ENCODE measurements around the gene ZNF385D. TPM values are rescaled to one million over a fixed set of nuclear protein-coding genes. Genes with fewer than 3 reads are reported as not detected.
A peak's percentile ranks its signal among the peaks of the same experiment; 100 is the strongest.

Gene ZNF385D
- polyA plus RNA-seq, 4 donors, result under 0.01 to 0.87 (median 0.58) TPM; not detected in 1

DNA sequence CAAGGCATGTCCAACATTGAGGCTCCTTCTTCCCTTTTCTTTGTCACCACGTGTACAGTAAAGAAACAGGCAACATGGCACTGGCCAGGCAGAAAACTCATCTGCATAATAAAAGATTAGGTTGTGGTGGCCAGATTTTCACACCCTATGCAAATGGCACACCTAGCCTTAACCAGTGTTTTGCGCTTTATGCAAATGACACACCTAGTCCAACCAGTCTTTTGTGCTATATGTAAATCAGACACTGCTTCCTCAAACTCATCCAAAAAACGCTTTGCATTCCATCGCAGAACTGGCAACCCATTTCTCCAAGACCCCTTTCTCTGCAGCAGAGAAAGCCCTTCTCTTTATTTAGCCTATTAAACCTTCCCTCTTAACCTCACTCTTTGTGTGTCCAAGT, 109.1 kb downstream of the ZNF385D start:
- H3K4me1 ChIP-seq (ENCODE audit: control insufficient read depth in 3 of 3, insufficient read depth in 2 of 3, low read depth in 1 of 3, low read length in 2 of 3), result no peaks in the 10 kb centered on the region
- DNase-seq, result no peak
- no peak overlapping the region for H3K4me3 ChIP-seq (ENCODE audit: low read depth in 1 of 3, low read length in 3 of 3)
- WGBS, 3 donors, result 68 to 78% (median 76%) methylated on average over 4 of the region's 4 CpGs
- H3K27ac ChIP-seq (ENCODE audit: low read depth in 1 of 3, low read length in 2 of 3), result no peak overlapping the region
- no peaks in the 10 kb centered on the region for H3K36me3 ChIP-seq (ENCODE audit: control insufficient read depth in 3 of 3, insufficient read depth in 2 of 3, low read depth in 1 of 3, low read length in 3 of 3)
- H3K9me3 ChIP-seq (ENCODE audit: control insufficient read depth in 2 of 2, insufficient read depth in 1 of 2, low read depth in 1 of 2, low read length in 1 of 2), result no peaks in the 10 kb centered on the region
- no peak for FAIRE-seq
- no peaks in the 10 kb centered on the region for H3K27me3 ChIP-seq (ENCODE audit: control insufficient read depth in 3 of 3, insufficient read depth in 3 of 3, low read length in 3 of 3)

GRCh38 chr3:21638488-21638887, 112.5 kb downstream of the ZNF385D start:
- Histone ChIP-seq H3K4me1 (ENCODE audit: control insufficient read depth in 3 of 3, insufficient read depth in 2 of 3, low read depth in 1 of 3, low read length in 2 of 3) (no peaks in the 10 kb centered on the region), H3K4me3 (ENCODE audit: low read depth in 1 of 3, low read length in 3 of 3) (no peak overlapping the region), H3K27me3 (ENCODE audit: control insufficient read depth in 3 of 3, insufficient read depth in 3 of 3, low read length in 3 of 3) (no peaks in the 10 kb centered on the region), H3K9me3 (ENCODE audit: control insufficient read depth in 2 of 2, insufficient read depth in 1 of 2, low read depth in 1 of 2, low read length in 1 of 2) (no peaks in the 10 kb centered on the region), H3K36me3 (ENCODE audit: control insufficient read depth in 3 of 3, insufficient read depth in 2 of 3, low read depth in 1 of 3, low read length in 3 of 3) (no peaks in the 10 kb centered on the region), H3K27ac (ENCODE audit: low read depth in 1 of 3, low read length in 2 of 3) (no peak overlapping the region)
- DNase-seq (no peak), FAIRE-seq (no peak)
- 47 to 80% (median 70%) methylated on average over 2 of the region's 2 CpGs for whole genome bisulfite sequencing, 3 donors

DNA sequence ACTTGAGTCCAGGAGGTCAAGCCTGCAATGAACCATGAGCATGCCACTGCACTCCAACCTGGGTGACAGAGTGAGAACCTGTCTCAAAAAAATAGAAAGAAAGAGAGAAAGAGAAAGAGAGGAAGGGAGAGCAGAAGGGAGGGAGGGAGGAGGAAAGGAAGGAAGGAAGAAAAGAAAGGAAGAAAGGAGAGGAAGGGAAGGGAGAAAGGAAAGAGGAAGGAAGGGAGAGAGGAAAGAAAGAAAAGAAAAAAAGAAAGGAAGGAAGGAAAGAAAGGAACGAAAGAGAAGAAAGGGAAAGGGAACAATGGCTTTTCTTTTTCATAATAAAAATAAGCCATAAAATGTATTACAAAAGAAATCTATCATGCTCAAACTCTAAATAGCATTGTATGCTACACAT, 116.9 kb downstream of the ZNF385D start:
- Histone ChIP-seq H3K4me3 (ENCODE audit: low read depth in 1 of 3, low read length in 3 of 3) (no peak overlapping the region), H3K36me3 (ENCODE audit: control insufficient read depth in 3 of 3, insufficient read depth in 2 of 3, low read depth in 1 of 3, low read length in 3 of 3) (no peaks in the 10 kb centered on the region), H3K9me3 (ENCODE audit: control insufficient read depth in 2 of 2, insufficient read depth in 1 of 2, low read depth in 1 of 2, low read length in 1 of 2) (no peaks in the 10 kb centered on the region), H3K4me1 (ENCODE audit: control insufficient read depth in 3 of 3, insufficient read depth in 2 of 3, low read depth in 1 of 3, low read length in 2 of 3) (no peaks in the 10 kb centered on the region), H3K27ac (ENCODE audit: low read depth in 1 of 3, low read length in 2 of 3) (no peak overlapping the region), H3K27me3 (ENCODE audit: control insufficient read depth in 3 of 3, insufficient read depth in 3 of 3, low read length in 3 of 3) (no peaks in the 10 kb centered on the region)
- no peak for FAIRE-seq
- no peak for DNase-seq
- 57 to 72% (median 59%) methylated on average over 1 of the region's 1 CpG for WGBS, 3 donors

DNA sequence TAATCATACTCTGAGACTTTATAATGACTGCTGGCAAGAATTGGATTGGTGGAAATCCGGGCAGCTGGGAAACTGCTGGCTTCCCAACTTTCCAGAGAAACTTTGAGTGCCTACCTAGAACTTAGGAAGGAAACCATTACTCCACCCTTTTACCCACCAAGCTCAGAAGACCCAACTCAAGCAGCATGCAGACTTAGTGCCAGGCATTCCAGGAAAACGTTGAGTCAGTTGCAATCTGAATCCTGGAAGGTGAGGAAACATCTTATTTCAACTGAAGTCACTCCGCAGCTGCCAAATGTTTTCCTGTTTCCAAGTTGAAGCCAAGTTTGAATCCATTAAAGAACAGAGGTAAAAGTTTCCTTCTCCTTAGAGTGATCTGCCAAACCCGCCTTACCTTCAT, 126.5 kb downstream of the ZNF385D start:
- DNase-seq (no peak), FAIRE-seq (no peak)
- H3K27me3 ChIP-seq (ENCODE audit: control insufficient read depth in 3 of 3, insufficient read depth in 3 of 3, low read length in 3 of 3), result no peaks in the 10 kb centered on the region
- no peaks in the 10 kb centered on the region for H3K9me3 ChIP-seq (ENCODE audit: control insufficient read depth in 2 of 2, insufficient read depth in 1 of 2, low read depth in 1 of 2, low read length in 1 of 2)
- no peak overlapping the region for H3K27ac ChIP-seq (ENCODE audit: low read depth in 1 of 3, low read length in 2 of 3)
- 69 to 75% (median 74%) methylated on average over 4 of the region's 4 CpGs for WGBS, 3 donors
- H3K4me1 ChIP-seq (ENCODE audit: control insufficient read depth in 3 of 3, insufficient read depth in 2 of 3, low read depth in 1 of 3, low read length in 2 of 3), result no peaks in the 10 kb centered on the region
- no peak overlapping the region for H3K4me3 ChIP-seq (ENCODE audit: low read depth in 1 of 3, low read length in 3 of 3)
- no peaks in the 10 kb centered on the region for H3K36me3 ChIP-seq (ENCODE audit: control insufficient read depth in 3 of 3, insufficient read depth in 2 of 3, low read depth in 1 of 3, low read length in 3 of 3)

DNA sequence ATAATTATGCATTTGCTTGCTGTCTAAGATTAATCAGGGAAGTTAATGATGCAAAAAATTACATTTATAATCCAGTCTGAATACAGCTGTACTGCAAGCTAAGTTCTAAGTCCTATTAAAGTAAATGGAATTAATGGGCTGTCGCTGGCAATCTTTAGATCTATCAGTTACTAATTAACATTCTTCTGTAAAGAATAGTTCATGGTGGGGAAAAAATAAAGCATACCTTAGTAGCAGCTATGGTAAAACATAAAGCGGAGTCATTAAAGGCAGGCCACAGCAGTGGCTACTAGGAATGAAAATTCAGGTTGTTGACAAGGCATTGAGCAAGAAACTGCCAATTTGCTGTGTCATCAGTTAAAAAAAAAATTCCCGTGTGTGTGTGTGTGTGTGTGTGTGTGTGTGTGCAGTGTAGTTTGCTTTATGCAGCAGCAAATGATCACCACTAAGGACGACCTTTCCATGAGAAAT, 129.8 kb downstream of the ZNF385D start:
- Histone ChIP-seq H3K27ac (ENCODE audit: low read depth in 1 of 3, low read length in 2 of 3) (no peak overlapping the region), H3K4me1 (ENCODE audit: control insufficient read depth in 3 of 3, insufficient read depth in 2 of 3, low read depth in 1 of 3, low read length in 2 of 3) (no peaks in the 10 kb centered on the region), H3K27me3 (ENCODE audit: control insufficient read depth in 3 of 3, insufficient read depth in 3 of 3, low read length in 3 of 3) (no peaks in the 10 kb centered on the region), H3K36me3 (ENCODE audit: control insufficient read depth in 3 of 3, insufficient read depth in 2 of 3, low read depth in 1 of 3, low read length in 3 of 3) (no peaks in the 10 kb centered on the region), H3K4me3 (ENCODE audit: low read depth in 1 of 3, low read length in 3 of 3) (no peak overlapping the region), H3K9me3 (ENCODE audit: control insufficient read depth in 2 of 2, insufficient read depth in 1 of 2, low read depth in 1 of 2, low read length in 1 of 2) (no peaks in the 10 kb centered on the region)
- DNase-seq (peak; percentile 9 to 59), FAIRE-seq (no peak)
- 22 to 49% (median 31%) methylated on average over 4 of the region's 4 CpGs for WGBS, 3 donors

DNA sequence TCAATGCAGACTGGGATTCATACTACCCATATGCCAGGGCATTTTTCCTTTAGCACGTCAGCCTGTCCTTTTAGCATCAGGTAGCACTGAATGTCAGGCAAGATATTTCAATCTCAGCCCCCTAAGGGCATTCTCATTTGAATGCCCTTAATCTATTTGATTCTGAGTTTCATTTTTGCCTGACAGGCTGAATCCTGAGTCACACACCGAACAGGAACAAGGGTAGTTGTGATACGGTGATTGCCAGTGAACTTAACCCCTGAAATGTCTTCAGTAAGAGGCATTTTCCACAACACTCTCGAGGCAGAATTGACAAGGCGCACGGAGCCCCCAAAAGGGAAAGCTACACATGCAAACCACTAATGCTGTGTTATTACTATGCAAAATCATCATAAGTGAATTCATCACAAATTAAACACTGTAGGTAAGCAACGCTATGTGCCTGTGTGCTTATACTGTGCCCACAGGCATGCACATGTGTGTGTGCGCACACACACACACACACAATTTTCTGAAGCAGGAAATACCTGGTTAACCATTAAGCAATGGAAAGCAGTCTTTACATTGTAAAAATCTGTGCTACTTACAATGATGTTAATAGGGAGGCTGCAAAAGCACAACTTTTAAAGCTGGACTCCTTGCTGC, 130.4 kb downstream of the ZNF385D start:
- Histone ChIP-seq H3K36me3 (ENCODE audit: control insufficient read depth in 3 of 3, insufficient read depth in 2 of 3, low read depth in 1 of 3, low read length in 3 of 3) (no peaks in the 10 kb centered on the region), H3K27ac (ENCODE audit: low read depth in 1 of 3, low read length in 2 of 3) (peak overlapping the region in 1 of 3 donors; percentile 30), H3K4me1 (ENCODE audit: control insufficient read depth in 3 of 3, insufficient read depth in 2 of 3, low read depth in 1 of 3, low read length in 2 of 3) (no peaks in the 10 kb centered on the region), H3K9me3 (ENCODE audit: control insufficient read depth in 2 of 2, insufficient read depth in 1 of 2, low read depth in 1 of 2, low read length in 1 of 2) (no peaks in the 10 kb centered on the region), H3K4me3 (ENCODE audit: low read depth in 1 of 3, low read length in 3 of 3) (peak overlapping the region in 1 of 3 donors; percentile 14), H3K27me3 (ENCODE audit: control insufficient read depth in 3 of 3, insufficient read depth in 3 of 3, low read length in 3 of 3) (no peaks in the 10 kb centered on the region)
- FAIRE-seq (no peak), DNase-seq (peak; percentile 24 to 58)
- 15 to 52% (median 31%) methylated on average over 8 of the region's 8 CpGs for WGBS, 3 donors

DNA sequence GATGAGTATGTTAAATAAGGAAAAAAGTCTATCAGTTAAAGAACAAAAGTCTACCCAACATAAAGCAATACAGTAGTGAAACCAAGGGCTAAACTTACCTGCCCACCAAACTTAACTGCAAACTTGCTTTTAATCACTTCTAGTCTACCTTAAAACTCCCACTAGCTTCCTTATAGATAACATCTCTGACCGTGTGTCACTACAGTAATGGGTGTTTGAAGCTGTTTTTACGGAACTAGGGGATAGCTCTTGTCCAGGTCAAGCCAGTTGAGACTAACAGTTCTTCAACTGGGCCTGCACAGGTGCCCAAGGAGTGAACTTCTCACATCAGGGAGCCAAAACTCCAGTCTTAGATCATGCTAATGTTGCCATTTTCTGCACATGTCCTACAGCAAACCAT, 132.3 kb downstream of the ZNF385D start:
- 31 to 49% (median 40%) methylated on average over 2 of the region's 2 CpGs for WGBS, 3 donors
- no peaks in the 10 kb centered on the region for H3K27me3 ChIP-seq (ENCODE audit: control insufficient read depth in 3 of 3, insufficient read depth in 3 of 3, low read length in 3 of 3)
- FAIRE-seq, result no peak

DNA sequence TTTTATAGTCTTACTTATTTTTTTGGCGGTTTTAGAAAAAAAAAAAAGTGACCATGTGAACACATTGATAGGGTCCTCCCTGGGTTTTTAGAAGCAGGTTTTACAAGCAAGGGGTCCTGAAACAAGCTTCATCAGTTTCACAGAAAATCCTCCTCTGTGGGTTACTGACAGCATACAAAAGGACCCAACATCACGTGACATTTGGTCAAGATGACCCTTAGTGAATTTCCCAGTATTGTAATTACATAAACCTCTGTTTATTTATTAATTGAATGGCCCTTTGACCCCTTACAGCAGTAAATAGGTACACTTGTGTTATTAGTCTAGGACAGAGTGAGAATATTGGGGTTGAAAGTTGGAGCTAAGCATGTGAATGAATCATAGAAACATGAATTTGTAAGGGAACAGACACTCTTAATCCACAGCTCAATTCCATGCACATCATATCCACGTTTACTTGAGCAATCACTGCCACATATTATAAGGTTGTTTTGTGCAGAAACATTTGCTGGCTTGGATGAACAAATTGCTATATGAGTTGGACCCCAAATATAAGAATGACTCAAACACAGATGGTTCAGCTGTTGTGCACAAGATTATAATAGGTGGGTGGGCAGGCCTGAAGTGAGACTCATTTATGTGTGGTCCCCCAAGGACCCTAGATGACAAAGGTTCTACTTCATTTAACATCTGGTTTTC, 137.5 kb downstream of the ZNF385D start:
- WGBS, 3 donors, result 69 to 78% (median 69%) methylated on average over 3 of the region's 3 CpGs
- no peaks in the 10 kb centered on the region for H3K4me1 ChIP-seq (ENCODE audit: control insufficient read depth in 3 of 3, insufficient read depth in 2 of 3, low read depth in 1 of 3, low read length in 2 of 3)
- FAIRE-seq, result no peak
- H3K27me3 ChIP-seq (ENCODE audit: control insufficient read depth in 3 of 3, insufficient read depth in 3 of 3, low read length in 3 of 3), result no peaks in the 10 kb centered on the region
- H3K4me3 ChIP-seq (ENCODE audit: low read depth in 1 of 3, low read length in 3 of 3), result no peak overlapping the region
- no peaks in the 10 kb centered on the region for H3K36me3 ChIP-seq (ENCODE audit: control insufficient read depth in 3 of 3, insufficient read depth in 2 of 3, low read depth in 1 of 3, low read length in 3 of 3)
- no peak for DNase-seq
- no peak overlapping the region for H3K27ac ChIP-seq (ENCODE audit: low read depth in 1 of 3, low read length in 2 of 3)
- H3K9me3 ChIP-seq (ENCODE audit: control insufficient read depth in 2 of 2, insufficient read depth in 1 of 2, low read depth in 1 of 2, low read length in 1 of 2), result peaks cover 0 to 3% of the 10 kb centered on the region in 2 donors

More for the DNA sequence above, 132.3 kb downstream of the ZNF385D start:
- H3K9me3 ChIP-seq (ENCODE audit: control insufficient read depth in 2 of 2, insufficient read depth in 1 of 2, low read depth in 1 of 2, low read length in 1 of 2), result peaks cover 0 to 3% of the 10 kb centered on the region in 2 donors
- no peak overlapping the region for H3K4me3 ChIP-seq (ENCODE audit: low read depth in 1 of 3, low read length in 3 of 3)
- H3K36me3 ChIP-seq (ENCODE audit: control insufficient read depth in 3 of 3, insufficient read depth in 2 of 3, low read depth in 1 of 3, low read length in 3 of 3), result no peaks in the 10 kb centered on the region
- DNase-seq, result no peak
- no peak overlapping the region for H3K27ac ChIP-seq (ENCODE audit: low read depth in 1 of 3, low read length in 2 of 3)
- no peaks in the 10 kb centered on the region for H3K4me1 ChIP-seq (ENCODE audit: control insufficient read depth in 3 of 3, insufficient read depth in 2 of 3, low read depth in 1 of 3, low read length in 2 of 3)
